ENCODE results near the gene TCF7L1. TPM values are rescaled to one million over a fixed set of nuclear protein-coding genes. Genes with fewer than 3 reads are reported as not detected.

TCF7L1 gene
- total and polyA plus RNA-seq, 3 experiments from 2014 or later, result 0.07 TPM; not detected in 2

- ChIA-PET CTCF (no interaction called here), POLR2A (no interaction called here)
- DNase-seq, result no peak
- Histone ChIP-seq H3K4me1 (ENCODE audit: insufficient read depth, low read length) (no peaks in the 10 kb centered on the region), H3K4me3 (ENCODE audit: low read length) (no peak overlapping the region), H3K36me3 (ENCODE audit: insufficient read depth, low read length) (no peaks in the 10 kb centered on the region), H3K27me3 (ENCODE audit: insufficient read depth, low read length, poor library complexity, severe bottlenecking) (peaks cover 4% of the 10 kb centered on the region), H3K27ac (ENCODE audit: low read depth, low read length) (no peak overlapping the region), H3K9me3 (ENCODE audit: low read length) (no peaks in the 10 kb centered on the region)
- Mint-ChIP-seq H3K4me1 (no peaks in the 10 kb centered on the region), H3K27me3 (peaks cover 7 to 63% of the 10 kb centered on the region in 2 donors), H3K27ac (no peak overlapping the region), H3K9me3 (no peaks in the 10 kb centered on the region), H3K36me3 (no peaks in the 10 kb centered on the region), H3K4me3 (no peak overlapping the region)
These were observed 82.5 kb downstream of the TCF7L1 start for GRCh38 chr2:85215448-85216401.

GRCh38 chr2:85216927-85217326, 83.7 kb downstream of the TCF7L1 start:
- peaks cover 8 to 65% of the 10 kb centered on the region in 2 donors for H3K27me3 Mint-ChIP-seq
- POLR2A ChIA-PET, result no interaction called here
- CTCF ChIA-PET, result no interaction called here

GRCh38 chr2:85221067-85221691, 88.0 kb downstream of the TCF7L1 start:
- peaks cover 20 to 46% of the 10 kb centered on the region in 2 donors for H3K27me3 Mint-ChIP-seq
- no peaks in the 10 kb centered on the region for H3K36me3 Mint-ChIP-seq
- Histone ChIP-seq H3K9me3 (ENCODE audit: low read length) (no peaks in the 10 kb centered on the region), H3K27me3 (ENCODE audit: insufficient read depth, low read length, poor library complexity, severe bottlenecking) (no peaks in the 10 kb centered on the region), H3K36me3 (ENCODE audit: insufficient read depth, low read length) (no peaks in the 10 kb centered on the region), H3K27ac (ENCODE audit: low read depth, low read length) (no peak overlapping the region), H3K4me3 (ENCODE audit: low read length) (no peak overlapping the region), H3K4me1 (ENCODE audit: insufficient read depth, low read length) (no peaks in the 10 kb centered on the region)
- no peak for DNase-seq
- no peaks in the 10 kb centered on the region for H3K9me3 Mint-ChIP-seq
- POLR2A ChIA-PET, result no interaction called here
- CTCF ChIA-PET, result no interaction called here
- H3K4me1 Mint-ChIP-seq, result no peaks in the 10 kb centered on the region
- H3K27ac Mint-ChIP-seq, result no peak overlapping the region
- H3K4me3 Mint-ChIP-seq, result no peak overlapping the region

More at GRCh38 chr2:85216927-85217326, 83.7 kb downstream of the TCF7L1 start:
- no peak overlapping the region for H3K27ac Mint-ChIP-seq
- H3K36me3 Mint-ChIP-seq, result no peaks in the 10 kb centered on the region
- Histone ChIP-seq H3K9me3 (ENCODE audit: low read length) (no peaks in the 10 kb centered on the region), H3K27ac (ENCODE audit: low read depth, low read length) (no peak overlapping the region), H3K36me3 (ENCODE audit: insufficient read depth, low read length) (no peaks in the 10 kb centered on the region), H3K4me1 (ENCODE audit: insufficient read depth, low read length) (no peaks in the 10 kb centered on the region), H3K4me3 (ENCODE audit: low read length) (no peak overlapping the region), H3K27me3 (ENCODE audit: insufficient read depth, low read length, poor library complexity, severe bottlenecking) (peaks cover 4% of the 10 kb centered on the region)
- no peaks in the 10 kb centered on the region for H3K4me1 Mint-ChIP-seq
- no peaks in the 10 kb centered on the region for H3K9me3 Mint-ChIP-seq
- H3K4me3 Mint-ChIP-seq, result no peak overlapping the region
- DNase-seq, result peak in 1 of 5 donors; percentile 6

GRCh38 chr2:85222792-85223191, 89.6 kb downstream of the TCF7L1 start:
- no peaks in the 10 kb centered on the region for H3K9me3 Mint-ChIP-seq
- H3K4me3 ChIP-seq (ENCODE audit: low read length), result no peak overlapping the region
- H3K4me3 Mint-ChIP-seq, result no peak overlapping the region
- H3K9me3 ChIP-seq (ENCODE audit: low read length), result no peaks in the 10 kb centered on the region
- DNase-seq, result no peak
- no peak overlapping the region for H3K27ac Mint-ChIP-seq
- no peaks in the 10 kb centered on the region for H3K36me3 ChIP-seq (ENCODE audit: insufficient read depth, low read length)
- H3K27ac ChIP-seq (ENCODE audit: low read depth, low read length), result no peak overlapping the region
- no peaks in the 10 kb centered on the region for H3K27me3 ChIP-seq (ENCODE audit: insufficient read depth, low read length, poor library complexity, severe bottlenecking)
- no peaks in the 10 kb centered on the region for H3K36me3 Mint-ChIP-seq
- no peaks in the 10 kb centered on the region for H3K4me1 Mint-ChIP-seq
- H3K27me3 Mint-ChIP-seq, result peaks cover 22 to 48% of the 10 kb centered on the region in 2 donors
- no peaks in the 10 kb centered on the region for H3K4me1 ChIP-seq (ENCODE audit: insufficient read depth, low read length)
- CTCF ChIA-PET, result no interaction called here
- POLR2A ChIA-PET, result no interaction called here

GRCh38 chr2:85226783-85227182, 93.6 kb downstream of the TCF7L1 start:
- POLR2A ChIA-PET, result no interaction called here
- H3K36me3 Mint-ChIP-seq, result no peaks in the 10 kb centered on the region
- no peaks in the 10 kb centered on the region for H3K9me3 Mint-ChIP-seq
- Histone ChIP-seq H3K27ac (ENCODE audit: low read depth, low read length) (no peak overlapping the region), H3K4me1 (ENCODE audit: insufficient read depth, low read length) (no peaks in the 10 kb centered on the region), H3K36me3 (ENCODE audit: insufficient read depth, low read length) (no peaks in the 10 kb centered on the region), H3K9me3 (ENCODE audit: low read length) (no peaks in the 10 kb centered on the region), H3K27me3 (ENCODE audit: insufficient read depth, low read length, poor library complexity, severe bottlenecking) (no peaks in the 10 kb centered on the region), H3K4me3 (ENCODE audit: low read length) (no peak overlapping the region)
- no peak for DNase-seq
- no peak overlapping the region for H3K4me3 Mint-ChIP-seq
- peaks cover 23 to 39% of the 10 kb centered on the region in 2 donors for H3K27me3 Mint-ChIP-seq
- CTCF ChIA-PET, result no interaction called here
- H3K27ac Mint-ChIP-seq, result no peak overlapping the region
- peaks cover 0 to 5% (median 0%) of the 10 kb centered on the region in 3 donors for H3K4me1 Mint-ChIP-seq

GRCh38 chr2:85230679-85231467, 97.7 kb downstream of the TCF7L1 start:
- ChIA-PET CTCF (no interaction called here), POLR2A (no interaction called here)
- Histone ChIP-seq H3K4me1 (ENCODE audit: insufficient read depth, low read length) (no peaks in the 10 kb centered on the region), H3K27me3 (ENCODE audit: insufficient read depth, low read length, poor library complexity, severe bottlenecking) (no peaks in the 10 kb centered on the region), H3K9me3 (ENCODE audit: low read length) (no peaks in the 10 kb centered on the region), H3K36me3 (ENCODE audit: insufficient read depth, low read length) (no peaks in the 10 kb centered on the region), H3K27ac (ENCODE audit: low read depth, low read length) (no peak overlapping the region), H3K4me3 (ENCODE audit: low read length) (no peak overlapping the region)
- Mint-ChIP-seq H3K4me1 (peaks cover 0 to 5% (median 0%) of the 10 kb centered on the region in 3 donors), H3K9me3 (no peaks in the 10 kb centered on the region), H3K36me3 (no peaks in the 10 kb centered on the region), H3K27me3 (peaks cover 8 to 38% of the 10 kb centered on the region in 2 donors), H3K4me3 (no peak overlapping the region), H3K27ac (peak overlapping the region in 1 of 8 donors; percentile 14)
- DNase-seq, result no peak

GRCh38 chr2:85231468-85231805, 98.2 kb downstream of the TCF7L1 start:
- Mint-ChIP-seq H3K27me3 (peaks cover 9 to 38% of the 10 kb centered on the region in 2 donors), H3K4me3 (no peak overlapping the region), H3K9me3 (no peaks in the 10 kb centered on the region), H3K27ac (peak overlapping the region in 1 of 8 donors; percentile 14), H3K36me3 (no peaks in the 10 kb centered on the region), H3K4me1 (peaks cover 0 to 5% (median 0%) of the 10 kb centered on the region in 3 donors)
- no peaks in the 10 kb centered on the region for H3K36me3 ChIP-seq (ENCODE audit: insufficient read depth, low read length)
- H3K9me3 ChIP-seq (ENCODE audit: low read length), result no peaks in the 10 kb centered on the region
- DNase-seq, result no peak
- no peaks in the 10 kb centered on the region for H3K4me1 ChIP-seq (ENCODE audit: insufficient read depth, low read length)
- H3K27me3 ChIP-seq (ENCODE audit: insufficient read depth, low read length, poor library complexity, severe bottlenecking), result no peaks in the 10 kb centered on the region
- CTCF ChIA-PET, result no interaction called here
- POLR2A ChIA-PET, result no interaction called here
- no peak overlapping the region for H3K4me3 ChIP-seq (ENCODE audit: low read length)
- no peak overlapping the region for H3K27ac ChIP-seq (ENCODE audit: low read depth, low read length)

- Histone ChIP-seq H3K9me3 (ENCODE audit: low read length) (no peaks in the 10 kb centered on the region), H3K36me3 (ENCODE audit: insufficient read depth, low read length) (no peaks in the 10 kb centered on the region), H3K4me1 (ENCODE audit: insufficient read depth, low read length) (no peaks in the 10 kb centered on the region), H3K4me3 (ENCODE audit: low read length) (no peak overlapping the region), H3K27me3 (ENCODE audit: insufficient read depth, low read length, poor library complexity, severe bottlenecking) (no peaks in the 10 kb centered on the region), H3K27ac (ENCODE audit: low read depth, low read length) (no peak overlapping the region)
- ChIA-PET POLR2A (no interaction called here), CTCF (no interaction called here)
- Mint-ChIP-seq H3K36me3 (no peaks in the 10 kb centered on the region), H3K4me1 (peaks cover 0 to 5% (median 0%) of the 10 kb centered on the region in 3 donors), H3K27me3 (peaks cover 10 to 37% of the 10 kb centered on the region in 2 donors), H3K4me3 (no peak overlapping the region), H3K9me3 (no peaks in the 10 kb centered on the region), H3K27ac (peak overlapping the region in 1 of 8 donors; percentile 74)
- no peak for DNase-seq
These were observed 98.8 kb downstream of the TCF7L1 start for GRCh38 chr2:85231952-85232351.
